SK-N-SH (cell line): ENCODE data around the gene SLC18A2.

ENCODE experiments used
- CTCF ChIP-seq: fragments of 200-600 bp; sonication (generic); IDR thresholded peaks from 2 replicates; pipeline ENCODE4 v1.6.1; 2017; ENCODE audit warnings: antibody characterized with exemption, mild to moderate bottlenecking, moderate library complexity
- EP300 ChIP-seq, 2 experiments: IDR thresholded peaks; 2 replicates each; pipeline versions ENCODE4 v1.4.0 to v1.6.1; 2012; ENCODE audit warnings: borderline replicate concordance in 1 of 2, low read depth in 1 of 2, low read length in 1 of 2
- PBX3 ChIP-seq: IDR thresholded peaks from 2 replicates; pipeline ENCODE4; 2012
- RXRA ChIP-seq: IDR thresholded peaks from 2 replicates; pipeline ENCODE4 v1.4.0; 2012; ENCODE audit warnings: low read depth, mild to moderate bottlenecking, borderline replicate concordance
- YY1 ChIP-seq: IDR thresholded peaks from 2 replicates; pipeline ENCODE4 v1.4.0; 2012; ENCODE audit warnings: low read depth, mild to moderate bottlenecking
- TF ChIP-seq, protein P1 (sequence below): fragments of 150-350 bp; IDR thresholded peaks from 2 replicates; pipeline ENCODE4 v1.6.1; 2016; ENCODE audit warnings: mild to moderate bottlenecking, low read depth, low read length

- no peak for TF ChIP-seq EP300 (IDR thresholded peaks at IDR 0.05; ENCODE audit: borderline replicate concordance in 1 of 2, low read depth in 1 of 2, low read length in 1 of 2)
- no peak for TF ChIP-seq PBX3
- no peak for TF ChIP-seq RXRA
- no peak for TF ChIP-seq YY1
- TF ChIP-seq, protein P1, sequence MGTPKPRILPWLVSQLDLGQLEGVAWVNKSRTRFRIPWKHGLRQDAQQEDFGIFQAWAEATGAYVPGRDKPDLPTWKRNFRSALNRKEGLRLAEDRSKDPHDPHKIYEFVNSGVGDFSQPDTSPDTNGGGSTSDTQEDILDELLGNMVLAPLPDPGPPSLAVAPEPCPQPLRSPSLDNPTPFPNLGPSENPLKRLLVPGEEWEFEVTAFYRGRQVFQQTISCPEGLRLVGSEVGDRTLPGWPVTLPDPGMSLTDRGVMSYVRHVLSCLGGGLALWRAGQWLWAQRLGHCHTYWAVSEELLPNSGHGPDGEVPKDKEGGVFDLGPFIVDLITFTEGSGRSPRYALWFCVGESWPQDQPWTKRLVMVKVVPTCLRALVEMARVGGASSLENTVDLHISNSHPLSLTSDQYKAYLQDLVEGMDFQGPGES = no peak
- no peak for TF ChIP-seq CTCF
These were observed 16.0 kb downstream of the SLC18A2 start for GRCh38 chr10:117256910-117257309.
